GM12878 (cell line): ENCODE measurements around the gene GDAP2. TPM values are rescaled to one million over a fixed set of nuclear protein-coding genes. Genes with fewer than 3 reads are reported as not detected.

Experiments
- ATAC-seq: fragments of 200-7000 bp; cut with Tn5 transposase; 3 replicates; pipeline ENCODE4 v1.9.1; 2020; ENCODE audit warnings: mild to moderate bottlenecking, moderate library complexity
- BruUV-seq: library from RNA; stranded (reverse); fragments of 400-500 nt; replicated peaks from 2 replicates; lab custom pipeline; 2021; lab: Mats Ljungman, UMichigan
- CTCF ChIA-PET: fragments of 300-600 bp; sonication (Branson Sonifier 250); formaldehyde crosslinking; extraction: SDS; loops from one replicate; lab custom pipeline; 2021; ENCODE audit warnings: inconsistent platforms; lab: Yijun Ruan, JAX
- POLR2A ChIA-PET: fragments of 350-600 bp; formaldehyde crosslinking; extraction: SDS; loops from one replicate; lab custom pipeline; 2021; ENCODE audit warnings: inconsistent platforms; lab: Charles Lee
- RAD21 ChIA-PET: fragments of 300-600 bp; sonication (Branson Sonifier 250); formaldehyde crosslinking; loops from one replicate; lab custom pipeline; 2023; ENCODE audit warnings: antibody characterized with exemption; ENCODE audit not compliant: unreplicated experiment; lab: Charles Lee
- SMC1A ChIA-PET: fragments of 300-600 bp; sonication (Branson Sonifier 250); formaldehyde crosslinking; loops from one replicate; lab custom pipeline; 2023; ENCODE audit not compliant: unreplicated experiment, uncharacterized antibody; lab: Charles Lee
- DNase-seq: peaks from one replicate; pipeline ENCODE4 v3.0.0-alpha.2; 2011; ENCODE audit warnings: low read depth, low spot score
- FAIRE-seq: peaks from 3 replicates; lab custom pipeline; 2011; peaks lifted over from hg19 to GRCh38; lab: Jason Lieb, UNC
- H2AFZ ChIP-seq: 2 replicates; pipeline ENCODE4 v1.6.0; 2011; ENCODE audit warnings: low read depth, low read length, control low read depth; ENCODE audit not compliant: control insufficient read depth
- H3K27ac ChIP-seq: 2 replicates; pipeline ENCODE4 v1.5.1; 2011; ENCODE audit warnings: control low read depth; ENCODE audit not compliant: control insufficient read depth, insufficient read depth
- H3K27me3 ChIP-seq, 2 experiments: replicated peaks in 1 of 2; 2 replicates each; pipeline versions ENCODE4 v1.6.0 to v1.6.1; 2011; ENCODE audit warnings: low read length in 1 of 2; ENCODE audit not compliant: control insufficient read depth in 2 of 2, insufficient read depth in 2 of 2
- H3K36me3 ChIP-seq, 2 experiments: 2 replicates each; pipeline ENCODE4 v1.5.1; 2011; ENCODE audit warnings: low read length in 1 of 2; ENCODE audit not compliant: control insufficient read depth in 2 of 2, insufficient read depth in 2 of 2
- H3K4me1 ChIP-seq: 2 replicates; pipeline ENCODE4 v1.6.1; 2011; ENCODE audit warnings: mild to moderate bottlenecking, low read length, moderate library complexity, mixed read lengths; ENCODE audit not compliant: control insufficient read depth, insufficient read depth
- H3K4me2 ChIP-seq: 2 replicates; pipeline ENCODE4 v1.6.0; 2011; ENCODE audit warnings: control low read depth; ENCODE audit not compliant: control insufficient read depth, insufficient read depth
- H3K4me3 ChIP-seq: fragments of 200-600 bp; sonication (generic); 2 replicates; pipeline ENCODE4 v1.5.1; 2016
- H3K79me2 ChIP-seq: 2 replicates; pipeline ENCODE4 v1.6.0; 2011; ENCODE audit warnings: low read length; ENCODE audit not compliant: control insufficient read depth, insufficient read depth
- H3K9ac ChIP-seq: 2 replicates; pipeline ENCODE4 v1.8.0; 2011; ENCODE audit warnings: low read length, control low read depth, mixed read lengths; ENCODE audit not compliant: control insufficient read depth, insufficient read depth
- H3K9me3 ChIP-seq: replicated peaks from 3 replicates; pipeline ENCODE4 v1.5.1; 2011; ENCODE audit warnings: mild to moderate bottlenecking, low read length; ENCODE audit not compliant: control insufficient read depth, insufficient read depth
- H4K20me1 ChIP-seq: 2 replicates; pipeline ENCODE4 v1.6.0; 2011; ENCODE audit not compliant: control insufficient read depth, insufficient read depth
- ASH2L ChIP-seq: fragments of 300-600, 200-600 bp; sonication (generic); IDR thresholded peaks from 2 replicates; pipeline ENCODE4 v1.6.1; 2017; ENCODE audit warnings: low read depth, mild to moderate bottlenecking, borderline replicate concordance
- BCLAF1 ChIP-seq: fragments of 450-650 bp; IDR thresholded peaks from 2 replicates; pipeline ENCODE4 v1.6.1; 2017; ENCODE audit warnings: antibody characterized with exemption, mild to moderate bottlenecking, moderate library complexity
- BMI1 ChIP-seq: fragments of 450-650 bp; IDR thresholded peaks from 2 replicates; pipeline ENCODE4 v1.6.1; 2016; ENCODE audit warnings: mild to moderate bottlenecking, moderate library complexity, borderline replicate concordance
- FOS ChIP-seq: IDR thresholded peaks from 3 replicates; pipeline ENCODE4 v1.6.1; 2011; ENCODE audit warnings: borderline replicate concordance; ENCODE audit not compliant: insufficient read length; ENCODE audit errors: extremely low read depth
- IRF5 ChIP-seq: fragments of 450-650 bp; IDR thresholded peaks from 2 replicates; pipeline ENCODE4 v1.6.1; 2017; ENCODE audit warnings: borderline replicate concordance
- MAX ChIP-seq: IDR thresholded peaks from 2 replicates; pipeline ENCODE4 v1.6.1; 2012; ENCODE audit warnings: low read depth, low read length, improper control_type of control experiment
- MLLT1 ChIP-seq: fragments of 450-650 bp; IDR thresholded peaks from 2 replicates; pipeline ENCODE4 v1.6.1; 2016; ENCODE audit warnings: mild to moderate bottlenecking
- POLR2A ChIP-seq: IDR thresholded peaks from 2 replicates; pipeline ENCODE4 v1.6.1; 2011; ENCODE audit warnings: low read depth, mild to moderate bottlenecking, low read length
- SMARCA5 ChIP-seq: fragments of 450-650 bp; IDR thresholded peaks from 2 replicates; pipeline ENCODE4 v1.6.1; 2017; ENCODE audit warnings: mild to moderate bottlenecking
- SP1 ChIP-seq: IDR thresholded peaks from one replicate; pipeline ENCODE4 v1.6.1; 2011; ENCODE audit warnings: low read depth, low read length
- WGBS: methylation state at CpG from one replicate; pipeline ENCODE4 v1.1.6; 2016; ENCODE audit warnings: low lambda C conversion rate; ENCODE audit not compliant: insufficient replicate concordance, insufficient coverage; ENCODE audit errors: missing lambda C conversion rate; 5-methylcytosine and 5-hydroxymethylcytosine counted together
- in situ Hi-C: fragments of 300-500 bp; cut with MboI; formaldehyde crosslinking; loops from 9 replicates; pipeline ENCODE4 v1.14.3; 2018; ENCODE audit warnings: mixed read lengths
- intact Hi-C: fragments of 100-400 bp; cut with micrococcal nuclease; formaldehyde crosslinking; loops from one replicate; pipeline ENCODE4 v1.14.2; 2022; ENCODE audit not compliant: unreplicated experiment
- polyA plus RNA-seq, 11 experiments: library from polyadenylated mRNA; depleted of rRNA in 4 of 11; unstranded in 6 of 11; stranded (reverse) in 5 of 11; fragments of >200 nt; fragmentation: Nextera tagmentation in 4 of 11; fragmentation: Illumina TruSeq in 1 of 11; extraction: Ambion mirVana in 4 of 11; extraction: Trizol in 1 of 11; gene quantifications; 1 replicate in 1 of 11; 2 replicates in 10 of 11; pipeline versions ENCODE4 v1.2.1 to v1.2.3, GENCODE V29; 2011 to 2016; ENCODE audit warnings: inconsistent platforms in 2 of 11, missing spikeins in 2 of 11, low read depth in 1 of 11
- total RNA-seq, 4 experiments: library from RNA; depleted of rRNA in 3 of 4; stranded (reverse); fragments of >200 nt in 3 of 4; fragmentation: Illumina TruSeq in 1 of 4; extraction: Trizol in 1 of 4; gene quantifications; 2 replicates each; pipeline versions ENCODE4 v1.2.1 to v1.2.3, GENCODE V29; 2013 to 2021

The GDAP2 gene
- total and polyA plus RNA-seq, 10 of the 15 experiments (the other 5 are each of a cell fraction or from before 2014, with no cell fraction given): 2.6 to 19.2 (median 11.4) TPM

- 52% methylated on average over 5 of the region's 5 CpGs for WGBS
- BruUV-seq: no TSS peak
- no peaks in the 10 kb centered on the region; the same call in 2 of the 3 replicates for H3K9me3 ChIP-seq
- ChIA-PET SMC1A (no interaction called here), CTCF (no interaction called here), RAD21 (no interaction called here), POLR2A (no interaction called here)
- H2AFZ ChIP-seq: no peak overlapping the region
- H3K4me1 ChIP-seq: no peaks in the 10 kb centered on the region
- FAIRE-seq: no peak
- TF ChIP-seq POLR2A (no peak), FOS (no peak), ASH2L (no peak), MAX (no peak), MLLT1 (no peak), BMI1 (no peak), SMARCA5 (no peak), SP1 (no peak), IRF5 (no peak), BCLAF1 (no peak)
- ATAC-seq: no peak
- no peaks in the 10 kb centered on the region for H4K20me1 ChIP-seq
- no peak overlapping the region for H3K27ac ChIP-seq
- in situ Hi-C loops: no loop called here
- H3K27me3 ChIP-seq: no peaks in the 10 kb centered on the region
- no peak overlapping the region for H3K4me2 ChIP-seq
- no peak for DNase-seq
- intact Hi-C loops: loop anchor here (5.0 kb wide), 1 partner anchor 80 kb away; no protein-coding TSS in a partner anchor
- H3K79me2 ChIP-seq: no peaks in the 10 kb centered on the region
- H3K36me3 ChIP-seq: no peaks in the 10 kb centered on the region
- no peak overlapping the region for H3K4me3 ChIP-seq
- H3K9ac ChIP-seq: no peak overlapping the region
Measured at GRCh38 chr1:117817629-117818028, 111.8 kb downstream of the GDAP2 start.
